ENCODE data around the gene MIF.

MIF gene

DNA sequence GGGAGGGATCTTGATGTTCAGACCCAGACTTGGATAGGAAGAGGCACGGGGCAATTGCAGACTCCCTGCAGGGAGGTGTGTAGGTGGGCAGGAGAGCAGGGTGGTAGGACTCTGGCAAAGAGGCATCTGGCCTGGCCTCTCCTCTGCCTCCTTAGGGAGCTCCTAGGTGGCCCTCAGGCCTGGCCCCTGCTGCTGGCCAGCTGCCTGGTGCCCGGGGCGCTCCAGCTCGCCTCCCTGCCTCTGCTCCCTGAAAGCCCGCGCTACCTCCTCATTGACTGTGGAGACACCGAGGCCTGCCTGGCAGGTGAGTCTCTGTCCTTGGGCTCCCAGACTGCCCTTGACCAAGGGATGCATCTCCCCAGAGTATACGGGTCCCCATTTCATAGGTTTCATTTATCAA is 16.6 kb upstream of the MIF start:
- Histone ChIP-seq H3K27ac (ENCODE audit: low read depth, low read length, severe bottlenecking) (no peak overlapping the region), H3K36me3 (ENCODE audit: control insufficient read depth, insufficient read depth, low read length) (peaks cover 32% of the 10 kb centered on the region)
- whole genome bisulfite sequencing, 2 experiments (ENCODE audit: insufficient coverage in 2 of 2): 98 to 100% methylated on average over 7 to 8 of the region's 8 CpGs

DNA sequence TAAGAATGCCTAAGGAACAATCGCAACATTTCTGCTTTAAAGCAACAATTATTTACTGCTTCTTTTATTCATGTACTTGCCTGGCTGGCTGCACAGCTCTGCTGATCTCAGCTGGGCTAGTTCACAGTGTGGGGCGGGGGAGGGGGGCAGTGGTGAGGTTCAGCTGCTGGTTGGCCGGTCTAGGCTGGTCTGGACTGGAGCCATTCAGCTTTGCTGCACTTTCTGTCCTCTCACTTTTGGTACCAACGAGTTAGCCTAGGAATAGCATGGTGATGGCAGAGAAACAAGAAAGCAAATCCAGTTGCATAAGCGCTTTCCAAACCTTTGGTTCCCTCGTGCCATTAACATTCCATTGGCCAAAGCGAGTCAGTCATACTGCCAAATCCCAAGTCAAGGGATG is 16.0 kb upstream of the MIF start:
- 91 to 96% methylated on average over 7 of the region's 7 CpGs for whole genome bisulfite sequencing, 2 experiments (ENCODE audit: insufficient coverage in 2 of 2)
- H3K4me3 ChIP-seq (ENCODE audit: extremely low read depth, insufficient read depth, low read length, poor library complexity, severe bottlenecking): no peak overlapping the region
- H3K9me3 ChIP-seq (ENCODE audit: control insufficient read depth, low read length): no peaks in the 10 kb centered on the region
- H3K4me1 ChIP-seq (ENCODE audit: control insufficient read depth, insufficient read depth, low read length, poor library complexity, severe bottlenecking): no peaks in the 10 kb centered on the region
- peaks cover 32% of the 10 kb centered on the region for H3K36me3 ChIP-seq (ENCODE audit: control insufficient read depth, insufficient read depth, low read length)
- H3K27ac ChIP-seq (ENCODE audit: low read depth, low read length, severe bottlenecking): no peak overlapping the region

More for the DNA sequence above, 16.6 kb upstream of the MIF start:
- H3K4me1 ChIP-seq (ENCODE audit: control insufficient read depth, insufficient read depth, low read length, poor library complexity, severe bottlenecking): no peaks in the 10 kb centered on the region
- no peaks in the 10 kb centered on the region for H3K9me3 ChIP-seq (ENCODE audit: control insufficient read depth, low read length)
- H3K4me3 ChIP-seq (ENCODE audit: extremely low read depth, insufficient read depth, low read length, poor library complexity, severe bottlenecking): no peak overlapping the region

DNA sequence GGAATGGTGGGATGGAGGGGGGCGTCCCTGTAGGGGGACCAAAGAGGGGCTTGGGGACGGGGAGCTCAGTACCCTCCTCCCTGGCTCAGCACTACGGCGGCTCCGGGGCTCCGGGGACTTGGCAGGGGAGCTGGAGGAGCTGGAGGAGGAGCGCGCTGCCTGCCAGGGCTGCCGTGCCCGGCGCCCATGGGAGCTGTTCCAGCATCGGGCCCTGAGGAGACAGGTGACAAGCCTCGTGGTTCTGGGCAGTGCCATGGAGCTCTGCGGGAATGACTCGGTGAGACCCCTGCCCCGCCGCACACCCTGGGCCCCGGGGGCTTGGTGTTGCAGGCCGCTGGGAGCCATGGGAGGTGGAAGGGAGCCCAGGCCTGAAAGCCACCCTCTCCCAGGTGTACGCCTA is 11.8 kb upstream of the MIF start:
- Histone ChIP-seq H3K4me3 (ENCODE audit: extremely low read depth, insufficient read depth, low read length, poor library complexity, severe bottlenecking) (no peak overlapping the region), H3K4me1 (ENCODE audit: control insufficient read depth, insufficient read depth, low read length, poor library complexity, severe bottlenecking) (no peaks in the 10 kb centered on the region), H3K36me3 (ENCODE audit: control insufficient read depth, insufficient read depth, low read length) (peaks cover 25% of the 10 kb centered on the region), H3K9me3 (ENCODE audit: control insufficient read depth, low read length) (no peaks in the 10 kb centered on the region), H3K27ac (ENCODE audit: low read depth, low read length, severe bottlenecking) (no peak overlapping the region)
- WGBS, 2 experiments (ENCODE audit: insufficient coverage in 2 of 2): 96 to 98% methylated on average over 17 to 18 of the region's 20 CpGs

DNA sequence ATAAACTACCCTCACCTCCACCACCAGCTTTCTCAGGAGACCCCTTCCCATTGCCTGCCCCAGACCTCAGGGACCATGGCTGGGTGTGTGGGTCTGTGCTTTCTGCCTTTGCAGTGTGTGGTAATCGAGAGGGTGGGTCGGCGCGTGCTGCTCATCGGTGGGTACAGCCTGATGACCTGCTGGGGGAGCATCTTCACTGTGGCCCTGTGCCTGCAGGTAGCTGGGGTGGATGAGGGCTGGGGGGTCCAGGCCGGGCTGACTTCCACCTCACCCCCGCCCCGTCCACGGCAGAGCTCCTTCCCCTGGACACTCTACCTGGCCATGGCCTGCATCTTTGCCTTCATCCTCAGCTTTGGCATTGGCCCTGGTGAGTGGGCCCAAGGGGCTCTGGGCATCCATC is 10.5 kb upstream of the MIF start:
- peaks cover 16% of the 10 kb centered on the region for H3K36me3 ChIP-seq (ENCODE audit: control insufficient read depth, insufficient read depth, low read length)
- no peaks in the 10 kb centered on the region for H3K4me1 ChIP-seq (ENCODE audit: control insufficient read depth, insufficient read depth, low read length, poor library complexity, severe bottlenecking)
- H3K4me3 ChIP-seq (ENCODE audit: extremely low read depth, insufficient read depth, low read length, poor library complexity, severe bottlenecking): no peak overlapping the region
- H3K9me3 ChIP-seq (ENCODE audit: control insufficient read depth, low read length): no peaks in the 10 kb centered on the region
- 98 to 100% methylated on average over 6 to 7 of the region's 9 CpGs for WGBS, 2 experiments (ENCODE audit: insufficient coverage in 2 of 2)
- H3K27ac ChIP-seq (ENCODE audit: low read depth, low read length, severe bottlenecking): no peak overlapping the region

DNA sequence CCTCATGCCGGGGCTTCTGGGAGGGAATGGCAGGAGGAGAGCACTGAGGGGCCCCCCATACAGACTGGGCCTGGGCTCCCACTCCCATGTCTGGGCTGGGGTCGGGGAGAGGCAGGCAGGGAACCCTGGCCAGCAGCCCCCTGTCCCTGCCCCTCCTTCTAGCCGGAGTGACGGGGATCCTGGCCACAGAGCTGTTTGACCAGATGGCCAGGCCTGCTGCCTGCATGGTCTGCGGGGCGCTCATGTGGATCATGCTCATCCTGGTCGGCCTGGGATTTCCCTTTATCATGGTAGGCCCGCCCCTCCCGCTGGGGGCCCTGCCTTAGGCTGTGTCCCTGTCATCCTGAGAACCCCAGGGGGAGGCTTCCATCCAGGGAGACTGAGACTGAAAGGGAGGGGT is 10.0 kb upstream of the MIF start:
- WGBS, 2 experiments (ENCODE audit: insufficient coverage in 2 of 2): 94% methylated on average over 6 to 9 of the region's 9 CpGs

DNA sequence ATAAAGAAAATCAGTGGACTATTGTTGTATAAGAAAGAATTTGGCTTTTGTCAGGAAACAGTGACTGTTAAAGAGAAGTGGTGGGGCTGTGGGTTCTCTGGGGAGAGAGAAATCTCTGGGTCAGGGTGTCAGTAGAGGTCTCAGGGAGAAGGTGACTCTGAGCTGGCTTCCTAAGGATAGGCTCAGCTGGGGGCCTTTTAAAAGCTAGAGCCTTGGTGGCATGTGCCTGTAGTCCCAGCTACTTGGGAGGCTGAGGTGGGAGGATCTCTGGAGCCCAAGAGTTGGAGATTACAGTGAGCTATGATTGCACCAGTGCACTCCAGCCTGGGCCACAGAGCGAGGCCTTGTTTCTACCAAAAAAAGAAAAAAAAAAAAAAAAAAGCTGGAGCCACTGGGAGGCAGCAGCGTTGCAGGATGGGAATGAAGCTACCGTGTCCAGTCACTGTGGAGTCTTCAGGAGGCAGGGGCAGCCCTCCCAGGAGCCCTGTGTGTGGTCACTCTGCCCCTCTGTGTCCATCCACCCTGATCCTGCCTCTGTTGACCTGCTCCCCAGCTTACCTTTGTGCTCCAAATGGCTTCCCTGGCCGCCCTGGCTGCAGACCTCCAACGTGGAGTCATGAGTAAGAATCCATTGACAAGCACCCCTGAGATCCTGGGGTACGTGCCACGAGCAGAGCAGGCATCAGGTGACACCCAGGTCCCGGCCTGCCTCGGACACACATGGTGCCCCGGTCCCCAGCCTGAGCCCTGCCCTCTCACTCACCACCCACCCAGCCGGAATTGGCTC is 5.4 kb upstream of the MIF start:
- H3K27ac ChIP-seq (ENCODE audit: low read depth, low read length, severe bottlenecking): peak overlapping the region; percentile 89

More for the DNA sequence above, 10.0 kb upstream of the MIF start:
- H3K9me3 ChIP-seq (ENCODE audit: control insufficient read depth, low read length): no peaks in the 10 kb centered on the region
- peaks cover 2% of the 10 kb centered on the region for H3K4me1 ChIP-seq (ENCODE audit: control insufficient read depth, insufficient read depth, low read length, poor library complexity, severe bottlenecking)
- peaks cover 13% of the 10 kb centered on the region for H3K36me3 ChIP-seq (ENCODE audit: control insufficient read depth, insufficient read depth, low read length)
- no peak overlapping the region for H3K27ac ChIP-seq (ENCODE audit: low read depth, low read length, severe bottlenecking)
- H3K4me3 ChIP-seq (ENCODE audit: extremely low read depth, insufficient read depth, low read length, poor library complexity, severe bottlenecking): no peak overlapping the region

DNA sequence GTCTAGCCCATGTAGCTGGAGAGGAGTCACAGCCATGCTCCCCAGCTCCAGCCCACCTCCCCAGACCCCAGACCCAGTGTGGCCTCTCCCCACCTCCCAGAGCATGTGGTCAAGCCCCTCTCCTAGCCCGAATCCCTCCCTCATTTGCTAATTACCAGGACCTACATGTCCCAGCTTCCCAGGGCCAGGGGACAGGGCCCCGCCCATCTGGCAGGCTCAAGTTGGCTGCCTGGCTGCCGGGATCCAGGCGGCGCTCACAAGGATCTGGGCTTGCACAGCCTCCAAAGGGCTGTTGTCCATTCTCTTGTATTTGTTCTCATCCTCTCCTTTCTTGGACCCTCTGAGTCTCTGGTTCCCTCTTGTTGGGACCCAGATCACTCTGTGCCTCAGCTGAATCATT is 4.6 kb upstream of the MIF start:
- H3K4me3 ChIP-seq (ENCODE audit: extremely low read depth, insufficient read depth, low read length, poor library complexity, severe bottlenecking): no peak overlapping the region
- H3K27ac ChIP-seq (ENCODE audit: low read depth, low read length, severe bottlenecking): no peak overlapping the region
- peaks cover 7% of the 10 kb centered on the region for H3K36me3 ChIP-seq (ENCODE audit: control insufficient read depth, insufficient read depth, low read length)
- peaks cover 2% of the 10 kb centered on the region for H3K4me1 ChIP-seq (ENCODE audit: control insufficient read depth, insufficient read depth, low read length, poor library complexity, severe bottlenecking)
- H3K9me3 ChIP-seq (ENCODE audit: control insufficient read depth, low read length): peaks cover 16% of the 10 kb centered on the region
- 77 to 90% methylated on average over 5 of the region's 5 CpGs for WGBS, 2 experiments (ENCODE audit: insufficient coverage in 2 of 2)

More for the DNA sequence above, 5.4 kb upstream of the MIF start:
- Histone ChIP-seq H3K9me3 (ENCODE audit: control insufficient read depth, low read length) (peaks cover 16% of the 10 kb centered on the region), H3K4me3 (ENCODE audit: extremely low read depth, insufficient read depth, low read length, poor library complexity, severe bottlenecking) (no peak overlapping the region), H3K36me3 (ENCODE audit: control insufficient read depth, insufficient read depth, low read length) (peaks cover 9% of the 10 kb centered on the region), H3K4me1 (ENCODE audit: control insufficient read depth, insufficient read depth, low read length, poor library complexity, severe bottlenecking) (peaks cover 2% of the 10 kb centered on the region)
- WGBS, 2 experiments (ENCODE audit: insufficient coverage in 2 of 2): 70 to 75% methylated on average over 6 of the region's 11 CpGs

DNA sequence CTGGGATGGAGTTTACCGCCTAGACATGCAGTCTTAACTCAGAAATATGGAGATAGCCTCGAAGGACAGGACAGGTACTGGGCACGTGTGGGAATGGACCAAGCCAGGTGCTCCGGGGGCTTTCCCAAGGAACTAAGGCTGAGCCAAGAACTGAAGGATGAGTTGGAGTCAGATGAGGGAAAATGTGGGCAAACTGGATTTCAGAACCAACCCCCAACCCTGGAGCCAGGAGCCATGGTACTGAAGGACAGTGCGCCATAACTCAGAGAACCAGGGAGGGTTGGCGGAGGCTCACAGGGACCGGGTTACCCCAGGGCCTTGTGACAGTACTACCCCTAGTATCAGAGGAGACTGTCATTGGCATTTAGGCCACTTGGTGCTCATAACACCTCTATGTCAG is 2.5 kb upstream of the MIF start:
- peaks cover 5% of the 10 kb centered on the region for H3K4me1 ChIP-seq (ENCODE audit: control insufficient read depth, insufficient read depth, low read length, poor library complexity, severe bottlenecking)
- no peak overlapping the region for H3K4me3 ChIP-seq (ENCODE audit: extremely low read depth, insufficient read depth, low read length, poor library complexity, severe bottlenecking)
- 91 to 96% methylated on average over 5 to 7 of the region's 7 CpGs for WGBS, 2 experiments (ENCODE audit: insufficient coverage in 2 of 2)
- peaks cover 13% of the 10 kb centered on the region for H3K36me3 ChIP-seq (ENCODE audit: control insufficient read depth, insufficient read depth, low read length)
- H3K9me3 ChIP-seq (ENCODE audit: control insufficient read depth, low read length): peaks cover 16% of the 10 kb centered on the region
- H3K27ac ChIP-seq (ENCODE audit: low read depth, low read length, severe bottlenecking): no peak overlapping the region

DNA sequence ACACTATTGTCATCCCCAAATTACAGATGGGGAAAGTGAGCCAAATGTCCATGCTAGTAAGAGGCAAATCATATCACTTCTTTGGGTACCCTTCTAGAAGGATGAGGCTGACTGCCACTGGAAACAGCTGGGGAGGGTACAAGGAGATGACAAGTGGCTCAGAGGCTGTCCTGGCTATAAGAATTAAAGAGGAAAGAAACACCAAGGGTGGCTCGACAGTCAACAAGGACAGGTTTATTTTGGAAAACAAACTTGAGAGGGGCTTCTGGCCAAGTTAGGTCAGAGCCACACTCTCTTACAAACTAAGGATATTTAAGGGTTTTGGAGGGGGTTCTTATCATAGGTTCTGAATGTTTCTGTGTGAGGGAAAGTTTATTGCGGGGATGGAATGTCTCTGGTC is 2.1 kb upstream of the MIF start:
- Histone ChIP-seq H3K4me3 (ENCODE audit: extremely low read depth, insufficient read depth, low read length, poor library complexity, severe bottlenecking) (no peak overlapping the region), H3K36me3 (ENCODE audit: control insufficient read depth, insufficient read depth, low read length) (peaks cover 17% of the 10 kb centered on the region), H3K4me1 (ENCODE audit: control insufficient read depth, insufficient read depth, low read length, poor library complexity, severe bottlenecking) (peaks cover 5% of the 10 kb centered on the region), H3K27ac (ENCODE audit: low read depth, low read length, severe bottlenecking) (no peak overlapping the region), H3K9me3 (ENCODE audit: control insufficient read depth, low read length) (peaks cover 16% of the 10 kb centered on the region)
- WGBS, 2 experiments (ENCODE audit: insufficient coverage in 2 of 2): 100% methylated on average over 2 of the region's 2 CpGs

DNA sequence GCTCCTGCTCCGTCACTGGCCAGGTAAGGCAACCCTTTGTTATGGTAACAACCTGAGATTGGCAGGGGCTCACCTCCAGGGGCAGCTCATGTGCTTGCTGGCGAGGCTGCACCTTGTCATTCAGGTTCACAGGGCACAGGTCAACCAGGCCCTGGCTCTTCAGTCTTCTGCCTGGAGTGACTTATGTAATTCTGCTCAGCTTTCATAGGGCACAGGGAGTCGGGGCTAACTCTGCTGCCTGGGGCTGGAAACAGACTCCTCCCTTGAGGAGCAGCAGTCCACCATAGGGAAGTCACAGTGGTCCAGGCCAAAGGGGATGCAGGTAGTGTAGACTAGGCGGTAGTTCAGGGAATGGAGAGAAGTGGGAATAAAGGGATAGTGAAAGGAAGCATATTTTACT is 1.5 kb upstream of the MIF start:
- 82 to 92% methylated on average over 4 of the region's 4 CpGs for WGBS, 2 experiments (ENCODE audit: insufficient coverage in 2 of 2)
- Histone ChIP-seq H3K36me3 (ENCODE audit: control insufficient read depth, insufficient read depth, low read length) (peaks cover 22% of the 10 kb centered on the region), H3K27ac (ENCODE audit: low read depth, low read length, severe bottlenecking) (no peak overlapping the region), H3K4me1 (ENCODE audit: control insufficient read depth, insufficient read depth, low read length, poor library complexity, severe bottlenecking) (peaks cover 5% of the 10 kb centered on the region), H3K4me3 (ENCODE audit: extremely low read depth, insufficient read depth, low read length, poor library complexity, severe bottlenecking) (no peak overlapping the region), H3K9me3 (ENCODE audit: control insufficient read depth, low read length) (peaks cover 16% of the 10 kb centered on the region)

All from mesodermal cell (in vitro differentiated cells).